ENCODE results near the gene CUTC.

CUTC gene

GRCh38 chr10:99698504-99699080 is 33.4 kb upstream of the CUTC start:
- no peak for ATAC-seq
- TF ChIP-seq PATZ1 (CRISPR knock-in tag; IDR thresholded peaks at IDR 0.05; ENCODE audit: borderline replicate concordance) (no peak), TSHZ2 (CRISPR knock-in tag; IDR thresholded peaks at IDR 0.05) (no peak), ZNF70 (CRISPR knock-in tag; IDR thresholded peaks at IDR 0.05) (no peak), ZFP3 (CRISPR knock-in tag; IDR thresholded peaks at IDR 0.05) (no peak), CREB5 (CRISPR knock-in tag; IDR thresholded peaks at IDR 0.05; ENCODE audit: low read depth) (no peak), ZC3H10 (CRISPR knock-in tag; IDR thresholded peaks at IDR 0.05) (no peak)

- no peak for ATAC-seq
- TF ChIP-seq TOX (CRISPR knock-in tag; IDR thresholded peaks at IDR 0.05; ENCODE audit: borderline replicate concordance) (no peak), CSRNP3 (CRISPR knock-in tag; IDR thresholded peaks at IDR 0.05) (no peak), TSHZ2 (CRISPR knock-in tag; IDR thresholded peaks at IDR 0.05) (no peak), SNAI2 (CRISPR knock-in tag; IDR thresholded peaks at IDR 0.05) (no peak), ZC3H10 (CRISPR knock-in tag; IDR thresholded peaks at IDR 0.05) (no peak), PPARA (CRISPR knock-in tag; IDR thresholded peaks at IDR 0.05; ENCODE audit: borderline replicate concordance) (no peak), RARB (CRISPR knock-in tag; IDR thresholded peaks at IDR 0.05) (no peak), ESRRG (CRISPR knock-in tag; IDR thresholded peaks at IDR 0.05) (no peak), ZNF70 (CRISPR knock-in tag; IDR thresholded peaks at IDR 0.05) (no peak)
Measured at GRCh38 chr10:99700649-99701048, 31.4 kb upstream of the CUTC start.

GRCh38 chr10:99708428-99709012 is 23.5 kb upstream of the CUTC start:
- ATAC-seq = no peak
- no peak for TF ChIP-seq CREB5 (CRISPR knock-in tag; IDR thresholded peaks at IDR 0.05; ENCODE audit: low read depth)
- TF ChIP-seq ARNTL (CRISPR knock-in tag; IDR thresholded peaks at IDR 0.05; ENCODE audit: borderline replicate concordance, low read depth) = no peak
- no peak for TF ChIP-seq ZNF8 (CRISPR knock-in tag; IDR thresholded peaks at IDR 0.05)
- no peak for TF ChIP-seq CSDC2 (CRISPR knock-in tag; IDR thresholded peaks at IDR 0.05)
- TF ChIP-seq SNAI2 (CRISPR knock-in tag; IDR thresholded peaks at IDR 0.05) = no peak
- no peak for TF ChIP-seq ZNF565 (CRISPR knock-in tag; conservative IDR thresholded peaks at IDR 0.05; ENCODE audit: low read depth)
- no peak for TF ChIP-seq TCF4 (CRISPR knock-in tag; IDR thresholded peaks at IDR 0.05; ENCODE audit: borderline replicate concordance)
- no peak for TF ChIP-seq TSHZ2 (CRISPR knock-in tag; IDR thresholded peaks at IDR 0.05)
